ENCODE data around the gene BARX2.

BARX2 gene

GRCh38 chr11:129404731-129405130 is 29.1 kb downstream of the BARX2 start:
- DNase-seq: no peak

GRCh38 chr11:129408865-129409444 is 33.3 kb downstream of the BARX2 start:
- DNase-seq: no peak

GRCh38 chr11:129410395-129410960 is 34.8 kb downstream of the BARX2 start:
- DNase-seq: no peak

- no peak for DNase-seq
These were observed 36.8 kb downstream of the BARX2 start for GRCh38 chr11:129412494-129412893.

GRCh38 chr11:129414144-129414872 is 38.7 kb downstream of the BARX2 start:
- DNase-seq: no peak

GRCh38 chr11:129416080-129416820 is 40.6 kb downstream of the BARX2 start:
- DNase-seq: no peak

- no peak for DNase-seq
These were observed 41.8 kb downstream of the BARX2 start for GRCh38 chr11:129417458-129417857.

GRCh38 chr11:129418039-129418438 is 42.4 kb downstream of the BARX2 start:
- DNase-seq: no peak

GRCh38 chr11:129419386-129419785 is 43.7 kb downstream of the BARX2 start:
- no peak for DNase-seq

GRCh38 chr11:129423426-129423825 is 47.8 kb downstream of the BARX2 start:
- DNase-seq: no peak

GRCh38 chr11:129425214-129425613 is 49.6 kb downstream of the BARX2 start:
- no peak for DNase-seq

- no peak for DNase-seq
These were observed 50.4 kb downstream of the BARX2 start for GRCh38 chr11:129426038-129426437.

GRCh38 chr11:129426776-129427175 is 51.1 kb downstream of the BARX2 start:
- DNase-seq: no peak

GRCh38 chr11:129427376-129427775 is 51.7 kb downstream of the BARX2 start:
- no peak for DNase-seq

GRCh38 chr11:129427816-129428406 is 52.3 kb downstream of the BARX2 start:
- no peak for DNase-seq

GRCh38 chr11:129428557-129428956 is 52.9 kb downstream of the BARX2 start:
- no peak for DNase-seq

- no peak for DNase-seq
These were observed 59.2 kb downstream of the BARX2 start for GRCh38 chr11:129434641-129435498.

- DNase-seq: no peak
These were observed 60.0 kb downstream of the BARX2 start for GRCh38 chr11:129435499-129436245.

GRCh38 chr11:129436573-129436972 is 60.9 kb downstream of the BARX2 start:
- DNase-seq: no peak

- no peak for DNase-seq
These were observed 64.5 kb downstream of the BARX2 start for GRCh38 chr11:129440028-129440713.

GRCh38 chr11:129442171-129442570 is 66.5 kb downstream of the BARX2 start:
- DNase-seq: no peak
